Measurements from ENCODE around the gene NPB. TPM values are rescaled to one million over a fixed set of nuclear protein-coding genes. Genes with fewer than 3 reads are reported as not detected.

NPB gene
- total RNA-seq, 1 donor: 0.43 TPM

DNA sequence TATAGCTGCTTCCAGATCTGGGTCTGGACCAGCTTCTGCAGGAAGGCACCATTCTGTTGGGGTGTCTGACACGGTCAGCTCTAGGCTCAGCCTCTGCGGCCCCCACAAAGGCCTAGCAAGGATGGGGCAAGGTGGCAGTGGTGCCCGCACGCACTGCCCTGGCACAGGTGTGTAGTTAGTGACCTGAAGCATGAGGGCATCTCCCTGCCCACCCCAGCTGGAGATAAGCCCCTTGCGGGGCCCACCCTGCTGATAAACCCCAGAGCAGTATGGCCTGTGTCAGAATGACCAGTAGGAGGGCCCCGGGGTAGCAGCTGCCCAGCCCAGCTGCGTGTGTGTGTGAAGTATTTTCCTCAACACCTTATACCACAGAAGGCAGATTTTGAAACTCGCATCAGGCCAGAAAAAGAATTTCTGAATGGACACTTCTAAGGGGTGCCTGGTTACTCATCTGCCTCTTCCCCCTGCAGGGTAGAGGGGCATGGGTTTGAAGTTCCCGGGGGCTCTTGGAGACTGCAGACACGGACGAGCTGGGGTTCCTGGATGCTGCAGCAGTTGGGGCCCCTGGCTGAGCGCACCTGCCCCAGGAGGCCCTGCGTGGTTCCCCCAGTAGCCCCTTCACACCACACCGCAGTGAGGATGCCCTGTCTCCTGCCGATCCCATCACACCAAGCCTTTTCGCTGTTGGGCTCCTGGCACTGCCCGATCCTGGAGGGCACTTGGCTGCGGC is 35.4 kb upstream of the NPB start:
- peak; percentile 55 for DNase-seq (ENCODE audit: low read depth)
- TF ChIP-seq, protein P1, sequence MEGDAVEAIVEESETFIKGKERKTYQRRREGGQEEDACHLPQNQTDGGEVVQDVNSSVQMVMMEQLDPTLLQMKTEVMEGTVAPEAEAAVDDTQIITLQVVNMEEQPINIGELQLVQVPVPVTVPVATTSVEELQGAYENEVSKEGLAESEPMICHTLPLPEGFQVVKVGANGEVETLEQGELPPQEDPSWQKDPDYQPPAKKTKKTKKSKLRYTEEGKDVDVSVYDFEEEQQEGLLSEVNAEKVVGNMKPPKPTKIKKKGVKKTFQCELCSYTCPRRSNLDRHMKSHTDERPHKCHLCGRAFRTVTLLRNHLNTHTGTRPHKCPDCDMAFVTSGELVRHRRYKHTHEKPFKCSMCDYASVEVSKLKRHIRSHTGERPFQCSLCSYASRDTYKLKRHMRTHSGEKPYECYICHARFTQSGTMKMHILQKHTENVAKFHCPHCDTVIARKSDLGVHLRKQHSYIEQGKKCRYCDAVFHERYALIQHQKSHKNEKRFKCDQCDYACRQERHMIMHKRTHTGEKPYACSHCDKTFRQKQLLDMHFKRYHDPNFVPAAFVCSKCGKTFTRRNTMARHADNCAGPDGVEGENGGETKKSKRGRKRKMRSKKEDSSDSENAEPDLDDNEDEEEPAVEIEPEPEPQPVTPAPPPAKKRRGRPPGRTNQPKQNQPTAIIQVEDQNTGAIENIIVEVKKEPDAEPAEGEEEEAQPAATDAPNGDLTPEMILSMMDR (IDR thresholded peaks at IDR 0.05; ENCODE audit: insufficient read depth, low read depth, low read length): no peak
- H3K4me3 ChIP-seq (ENCODE audit: low read depth, low read length): no peak overlapping the region

DNA sequence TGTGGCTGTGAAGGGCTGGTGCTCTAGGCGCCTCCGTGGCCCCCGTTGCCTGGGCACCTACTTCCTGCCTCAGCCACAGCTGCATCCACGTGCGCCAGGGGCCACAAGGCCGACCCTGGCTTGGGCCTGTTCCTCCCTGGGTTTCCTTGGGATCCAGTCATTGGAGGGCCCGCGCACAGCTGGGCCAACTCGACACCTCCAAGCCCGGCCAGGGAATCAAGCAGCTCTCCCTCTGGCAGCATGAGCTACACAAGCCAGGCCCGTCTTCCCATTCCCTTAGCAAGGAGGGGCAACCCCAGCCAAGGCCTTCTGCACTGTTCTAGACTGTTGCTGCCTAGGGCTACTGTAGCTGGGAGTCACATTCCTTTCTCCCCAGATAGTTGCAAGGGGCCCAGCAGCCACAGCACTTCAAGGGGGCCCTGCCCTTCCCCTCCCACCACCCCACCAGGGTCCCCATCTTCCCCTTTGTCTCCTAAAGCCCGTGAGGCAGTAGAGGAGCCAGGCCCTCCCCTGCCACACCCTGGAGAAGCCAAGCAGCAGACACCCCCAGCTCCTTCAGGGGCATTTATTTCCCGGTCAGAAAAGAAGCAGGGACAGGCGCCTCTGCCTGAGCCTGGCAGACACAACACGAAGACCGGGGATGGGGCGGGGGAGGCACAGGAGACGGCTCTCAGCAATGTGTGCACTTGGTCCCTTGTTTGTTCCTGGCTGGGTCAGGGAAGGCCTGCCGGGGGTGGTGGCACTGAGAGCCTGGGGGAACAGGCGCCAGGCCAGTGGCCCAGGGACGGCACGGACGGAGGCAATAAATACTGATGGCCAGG is 34.7 kb upstream of the NPB start:
- no peak overlapping the region for H3K4me3 ChIP-seq (ENCODE audit: low read depth, low read length)
- TF ChIP-seq, protein P1 (IDR thresholded peaks at IDR 0.05; ENCODE audit: insufficient read depth, low read depth, low read length): no peak
- DNase-seq (ENCODE audit: low read depth): peak; percentile 73

DNA sequence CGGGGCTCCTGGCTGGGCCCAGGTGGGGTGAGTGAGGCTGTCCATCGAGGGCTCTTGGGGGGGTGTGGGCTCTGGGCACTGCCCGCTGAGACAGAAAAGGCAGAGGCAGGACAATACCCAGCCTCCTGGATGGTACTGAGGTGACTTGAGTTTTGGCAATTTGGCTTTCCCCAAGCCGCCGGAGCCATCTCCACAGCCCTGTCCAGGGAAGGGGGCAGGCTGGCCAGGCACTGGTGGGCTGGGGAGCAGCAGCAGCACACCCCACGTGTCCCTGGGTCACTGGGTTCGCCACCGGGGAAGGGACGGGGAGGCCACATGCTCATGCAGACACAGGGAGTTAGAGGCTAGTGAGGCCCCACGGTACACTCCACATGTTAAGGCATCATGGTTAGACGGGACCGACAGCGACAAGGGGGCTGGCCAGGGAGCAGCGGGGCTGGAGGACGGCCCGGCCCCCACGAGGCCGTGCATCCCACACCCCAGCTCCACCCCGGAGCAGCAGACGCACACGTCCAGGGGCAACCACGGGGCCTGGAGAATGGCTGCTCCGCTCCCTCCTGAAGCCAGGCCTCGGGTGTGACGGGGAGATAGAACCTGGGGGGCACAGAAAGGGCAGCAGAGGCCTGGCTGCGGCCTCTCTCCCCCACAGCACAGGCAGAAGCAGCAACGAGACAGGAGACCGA is 33.9 kb upstream of the NPB start:
- no peak overlapping the region for H3K4me3 ChIP-seq (ENCODE audit: low read depth, low read length)
- TF ChIP-seq, protein P1 (IDR thresholded peaks at IDR 0.05; ENCODE audit: insufficient read depth, low read depth, low read length): no peak
- DNase-seq (ENCODE audit: low read depth): no peak

DNA sequence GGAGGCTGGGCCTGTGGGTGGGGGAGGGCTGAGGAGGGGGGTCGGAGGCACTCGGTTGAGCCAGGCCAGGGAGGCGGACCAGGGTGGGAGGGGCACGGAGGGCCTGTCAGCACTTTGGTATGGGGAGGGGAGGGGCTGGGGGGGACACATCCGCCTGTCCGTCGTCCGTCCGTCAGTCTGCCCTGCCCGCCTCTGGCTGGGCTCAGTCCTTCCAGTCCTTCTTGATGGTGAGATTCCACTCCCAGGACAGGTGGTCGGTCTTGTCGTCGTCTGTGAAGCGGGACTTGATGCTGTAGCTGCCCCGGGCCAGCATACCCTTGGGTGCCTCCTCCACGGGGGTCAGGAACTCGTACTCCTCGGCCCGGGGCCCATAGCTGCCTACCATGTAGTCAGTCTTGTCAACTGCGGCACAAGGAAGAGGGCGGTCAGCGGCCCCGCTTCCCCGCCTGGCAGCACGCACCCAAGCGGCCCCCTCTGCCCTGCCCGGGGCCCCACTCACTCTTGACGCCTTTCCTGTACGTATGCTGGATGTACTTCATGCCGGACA is 33.3 kb upstream of the NPB start:
- H3K4me3 ChIP-seq (ENCODE audit: low read depth, low read length): peak overlapping the region; percentile 85
- DNase-seq (ENCODE audit: low read depth): peak; percentile 91

DNA sequence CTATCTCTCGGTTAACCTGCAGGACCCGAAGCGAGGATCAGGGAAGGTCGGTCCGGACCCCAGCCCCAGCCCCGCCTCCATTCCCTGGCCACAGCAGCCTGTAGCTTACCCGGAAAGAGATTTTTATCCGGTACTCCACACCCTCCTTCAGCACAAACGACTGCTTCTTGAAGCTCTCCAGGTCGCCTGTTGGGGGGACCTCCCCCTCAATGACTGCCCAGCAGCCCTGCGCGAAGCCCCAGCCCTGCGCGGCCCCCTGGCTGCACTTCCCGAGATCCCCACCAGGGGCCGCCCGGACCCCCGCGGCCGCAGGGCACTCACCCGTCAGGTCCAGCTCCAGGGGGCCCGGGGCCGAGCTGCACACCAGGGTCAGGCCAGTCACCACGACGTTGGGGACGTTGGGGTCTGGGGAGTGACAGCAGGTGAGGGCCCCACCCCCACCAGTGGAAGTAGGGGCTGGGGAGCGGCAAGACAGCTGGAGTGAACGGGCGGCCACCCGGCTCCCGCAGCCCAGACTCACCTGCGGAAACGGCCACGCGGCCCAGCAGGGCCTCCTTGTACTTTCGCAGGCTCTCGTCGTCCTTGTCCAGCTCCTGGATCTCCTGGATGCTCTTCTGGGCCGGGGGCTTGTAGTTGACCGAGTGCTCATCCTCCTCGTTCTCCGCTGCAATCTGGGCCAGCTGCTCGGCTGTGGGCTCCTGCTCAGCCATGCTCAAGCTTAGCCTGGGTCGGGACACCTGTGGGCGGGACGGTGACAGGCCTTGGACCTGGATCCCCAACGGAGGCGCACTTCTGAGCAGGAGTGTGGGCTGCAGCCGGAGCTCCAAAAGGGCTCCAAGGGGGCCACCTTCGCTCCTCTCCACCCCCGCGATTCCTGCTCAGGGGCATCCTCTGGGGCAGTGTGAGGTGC is 32.6 kb upstream of the NPB start:
- TF ChIP-seq, protein P1 (IDR thresholded peaks at IDR 0.05; ENCODE audit: insufficient read depth, low read depth, low read length): peak; percentile 86
- H3K4me3 ChIP-seq (ENCODE audit: low read depth, low read length): peak overlapping the region; percentile 85
- peak; percentile 47 for DNase-seq (ENCODE audit: low read depth)

More for the DNA sequence above, 33.3 kb upstream of the NPB start:
- TF ChIP-seq, protein P1 (IDR thresholded peaks at IDR 0.05; ENCODE audit: insufficient read depth, low read depth, low read length): no peak

Data from fibroblast of villous mesenchyme (primary cell).